Panc1 (cell line): Measurements from ENCODE around the gene AGBL1.

ENCODE experiments used
- POLR2AphosphoS5 ChIP-seq: IDR thresholded peaks from 2 replicates; pipeline ENCODE4 v1.6.1; 2012; ENCODE audit warnings: mild to moderate bottlenecking, low read depth, low read length, moderate library complexity
- TF ChIP-seq, protein P1 (sequence below), 2 experiments: IDR thresholded peaks; 2 replicates each; pipeline ENCODE4 v1.6.1; 2011 to 2012; ENCODE audit warnings: low read depth in 2 of 2, control low read depth in 1 of 2, low read length in 1 of 2, mild to moderate bottlenecking in 1 of 2, moderate library complexity in 1 of 2; ENCODE audit not compliant: insufficient read depth in 1 of 2
- TF ChIP-seq, protein P2 (sequence below): fragments of 450-650 bp; IDR thresholded peaks from 2 replicates; pipeline ENCODE4 v1.5.1; 2017; ENCODE audit warnings: mild to moderate bottlenecking

- TF ChIP-seq, protein P1, sequence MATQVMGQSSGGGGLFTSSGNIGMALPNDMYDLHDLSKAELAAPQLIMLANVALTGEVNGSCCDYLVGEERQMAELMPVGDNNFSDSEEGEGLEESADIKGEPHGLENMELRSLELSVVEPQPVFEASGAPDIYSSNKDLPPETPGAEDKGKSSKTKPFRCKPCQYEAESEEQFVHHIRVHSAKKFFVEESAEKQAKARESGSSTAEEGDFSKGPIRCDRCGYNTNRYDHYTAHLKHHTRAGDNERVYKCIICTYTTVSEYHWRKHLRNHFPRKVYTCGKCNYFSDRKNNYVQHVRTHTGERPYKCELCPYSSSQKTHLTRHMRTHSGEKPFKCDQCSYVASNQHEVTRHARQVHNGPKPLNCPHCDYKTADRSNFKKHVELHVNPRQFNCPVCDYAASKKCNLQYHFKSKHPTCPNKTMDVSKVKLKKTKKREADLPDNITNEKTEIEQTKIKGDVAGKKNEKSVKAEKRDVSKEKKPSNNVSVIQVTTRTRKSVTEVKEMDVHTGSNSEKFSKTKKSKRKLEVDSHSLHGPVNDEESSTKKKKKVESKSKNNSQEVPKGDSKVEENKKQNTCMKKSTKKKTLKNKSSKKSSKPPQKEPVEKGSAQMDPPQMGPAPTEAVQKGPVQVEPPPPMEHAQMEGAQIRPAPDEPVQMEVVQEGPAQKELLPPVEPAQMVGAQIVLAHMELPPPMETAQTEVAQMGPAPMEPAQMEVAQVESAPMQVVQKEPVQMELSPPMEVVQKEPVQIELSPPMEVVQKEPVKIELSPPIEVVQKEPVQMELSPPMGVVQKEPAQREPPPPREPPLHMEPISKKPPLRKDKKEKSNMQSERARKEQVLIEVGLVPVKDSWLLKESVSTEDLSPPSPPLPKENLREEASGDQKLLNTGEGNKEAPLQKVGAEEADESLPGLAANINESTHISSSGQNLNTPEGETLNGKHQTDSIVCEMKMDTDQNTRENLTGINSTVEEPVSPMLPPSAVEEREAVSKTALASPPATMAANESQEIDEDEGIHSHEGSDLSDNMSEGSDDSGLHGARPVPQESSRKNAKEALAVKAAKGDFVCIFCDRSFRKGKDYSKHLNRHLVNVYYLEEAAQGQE (IDR thresholded peaks at IDR 0.05; ENCODE audit: insufficient read depth in 1 of 2, low read depth in 2 of 2, low read length in 1 of 2) = no peak
- TF ChIP-seq POLR2AphosphoS5 = no peak
- TF ChIP-seq, protein P2, sequence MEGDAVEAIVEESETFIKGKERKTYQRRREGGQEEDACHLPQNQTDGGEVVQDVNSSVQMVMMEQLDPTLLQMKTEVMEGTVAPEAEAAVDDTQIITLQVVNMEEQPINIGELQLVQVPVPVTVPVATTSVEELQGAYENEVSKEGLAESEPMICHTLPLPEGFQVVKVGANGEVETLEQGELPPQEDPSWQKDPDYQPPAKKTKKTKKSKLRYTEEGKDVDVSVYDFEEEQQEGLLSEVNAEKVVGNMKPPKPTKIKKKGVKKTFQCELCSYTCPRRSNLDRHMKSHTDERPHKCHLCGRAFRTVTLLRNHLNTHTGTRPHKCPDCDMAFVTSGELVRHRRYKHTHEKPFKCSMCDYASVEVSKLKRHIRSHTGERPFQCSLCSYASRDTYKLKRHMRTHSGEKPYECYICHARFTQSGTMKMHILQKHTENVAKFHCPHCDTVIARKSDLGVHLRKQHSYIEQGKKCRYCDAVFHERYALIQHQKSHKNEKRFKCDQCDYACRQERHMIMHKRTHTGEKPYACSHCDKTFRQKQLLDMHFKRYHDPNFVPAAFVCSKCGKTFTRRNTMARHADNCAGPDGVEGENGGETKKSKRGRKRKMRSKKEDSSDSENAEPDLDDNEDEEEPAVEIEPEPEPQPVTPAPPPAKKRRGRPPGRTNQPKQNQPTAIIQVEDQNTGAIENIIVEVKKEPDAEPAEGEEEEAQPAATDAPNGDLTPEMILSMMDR = no peak
Measured at GRCh38 chr15:86201313-86202008, 121.8 kb downstream of the AGBL1 start.
